Bronchial epithelial cell (primary cell): ENCODE measurements around the gene PEX26. TPM values are rescaled to one million over a fixed set of nuclear protein-coding genes. Genes with fewer than 3 reads are reported as not detected.
"Not testable (repeated sequence)": the region's sequence is repeated elsewhere in the genome, so short reads cannot be mapped to it uniquely, and the experiment has no call there.

ENCODE experiments used
- DNase-seq: peaks from one replicate; pipeline ENCODE4 v3.0.0-alpha.2; 2010; ENCODE audit warnings: low read depth
- FAIRE-seq: peaks from 2 replicates; lab custom pipeline; 2011; peaks lifted over from hg19 to GRCh38; lab: Jason Lieb, UNC
- H3K27me3 ChIP-seq: 2 replicates; pipeline ENCODE4 v1.5.1; 2011; ENCODE audit warnings: low read length; ENCODE audit not compliant: control insufficient read depth, insufficient read depth
- H3K36me3 ChIP-seq: 2 replicates; pipeline ENCODE4 v1.5.1; 2011; ENCODE audit warnings: low read length; ENCODE audit not compliant: control insufficient read depth, insufficient read depth
- H3K4me3 ChIP-seq: 2 replicates; pipeline ENCODE4 v1.5.1; 2011; ENCODE audit warnings: mild to moderate bottlenecking, low read depth, low read length, control low read depth
- CTCF ChIP-seq: IDR thresholded peaks from 2 replicates; pipeline ENCODE4 v1.5.1; 2011; ENCODE audit warnings: mild to moderate bottlenecking, moderate library complexity, low read length, control low read depth, inconsistent platforms; ENCODE audit not compliant: insufficient read depth, severe bottlenecking
- total RNA-seq: library from RNA; depleted of rRNA; stranded (reverse); fragments of >200 nt; gene quantifications from 2 replicates; pipeline ENCODE4 v1.2.1, GENCODE V29; 2014

The PEX26 gene
- total RNA-seq, 1 donor from 2014 or later = 11.8 TPM

GRCh38 chr22:18120857-18121256 is 43.1 kb downstream of the PEX26 start:
- H3K4me3 ChIP-seq = no peak overlapping the region
- no peak for DNase-seq
- H3K27me3 ChIP-seq = no peaks in the 10 kb centered on the region
- no peak for FAIRE-seq
- TF ChIP-seq CTCF = no peak
- no peaks in the 10 kb centered on the region for H3K36me3 ChIP-seq

GRCh38 chr22:18121506-18121905 is 43.7 kb downstream of the PEX26 start:
- TF ChIP-seq CTCF = no peak
- no peak overlapping the region for H3K4me3 ChIP-seq
- no peak for FAIRE-seq

GRCh38 chr22:18121954-18122554 is 44.3 kb downstream of the PEX26 start:
- Histone ChIP-seq H3K36me3 (no peaks in the 10 kb centered on the region), H3K27me3 (no peaks in the 10 kb centered on the region), H3K4me3 (no peak overlapping the region)
- DNase-seq (no peak), FAIRE-seq (no peak)
- no peak for TF ChIP-seq CTCF

More at GRCh38 chr22:18121506-18121905, 43.7 kb downstream of the PEX26 start:
- Histone ChIP-seq H3K27me3 (no peaks in the 10 kb centered on the region), H3K36me3 (no peaks in the 10 kb centered on the region)
- no peak for DNase-seq

- DNase-seq, H3K27me3 ChIP-seq, H3K4me3 ChIP-seq, FAIRE-seq, H3K36me3 ChIP-seq: not testable (repeated sequence)
Measured at GRCh38 chr22:18123476-18124025, 45.8 kb downstream of the PEX26 start.

- no peak for FAIRE-seq
- H3K4me3 ChIP-seq = no peak overlapping the region
Measured at GRCh38 chr22:18126606-18127005, 48.8 kb downstream of the PEX26 start.

GRCh38 chr22:18130018-18130417 is 52.2 kb downstream of the PEX26 start:
- no peaks in the 10 kb centered on the region for H3K36me3 ChIP-seq
- FAIRE-seq = no peak
- TF ChIP-seq CTCF = no peak

More at GRCh38 chr22:18126606-18127005, 48.8 kb downstream of the PEX26 start:
- no peak for DNase-seq
- Histone ChIP-seq H3K36me3 (no peaks in the 10 kb centered on the region), H3K27me3 (no peaks in the 10 kb centered on the region)
- no peak for TF ChIP-seq CTCF

More at GRCh38 chr22:18130018-18130417, 52.2 kb downstream of the PEX26 start:
- Histone ChIP-seq H3K4me3 (no peak overlapping the region), H3K27me3 (no peaks in the 10 kb centered on the region)
- no peak for DNase-seq
